Stimulated activated CD4-positive, alpha-beta T cell treated with anti-CD3 and anti-CD28 coated beads, Interleukin-12 subunit alpha, Interleukin-12 subunit beta, amount 100 ng/mL, for 48 hours (primary cell): ENCODE data around the gene TIMP2.

Experiments used
- DNase-seq, 3 donors: peaks; one replicate each; pipeline ENCODE4 v3.0.0-alpha.2; 2020; ENCODE audit warnings: low read depth in 2 of 3, low spot score in 1 of 3

TIMP2 gene

GRCh38 chr17:78840780-78841611, 84.2 kb downstream of the TIMP2 start, which contains the start of gene USP36:
TSS of gene USP36 (minus strand) at chr17:78840814. CDS start at chr17:78836363, 4,451 bp downstream.
- peak; percentile 100 for DNase-seq

GRCh38 chr17:78840530-78840779, 84.7 kb downstream of the TIMP2 start:
- no peak for DNase-seq

GRCh38 chr17:78839762-78840529, 85.2 kb downstream of the TIMP2 start:
- peak in 1 of 3 donors; percentile 40 for DNase-seq

GRCh38 chr17:78839235-78839761, 85.9 kb downstream of the TIMP2 start:
- DNase-seq: no peak

- DNase-seq: no peak
Observed at GRCh38 chr17:78838574-78839005, 86.6 kb downstream of the TIMP2 start.

- DNase-seq: no peak
Observed at GRCh38 chr17:78836420-78837021, 88.7 kb downstream of the TIMP2 start.

- no peak for DNase-seq
Observed at GRCh38 chr17:78834571-78834970, 90.6 kb downstream of the TIMP2 start.

- DNase-seq: no peak
Observed at GRCh38 chr17:78832541-78832810, 92.7 kb downstream of the TIMP2 start.

GRCh38 chr17:78831688-78832540, 93.3 kb downstream of the TIMP2 start:
- no peak for DNase-seq

- DNase-seq: no peak
Observed at GRCh38 chr17:78829477-78829876, 95.7 kb downstream of the TIMP2 start.

GRCh38 chr17:78828470-78829185, 96.6 kb downstream of the TIMP2 start:
- no peak for DNase-seq

- no peak for DNase-seq
Observed at GRCh38 chr17:78826836-78827509, 98.2 kb downstream of the TIMP2 start.

- DNase-seq: no peak
Observed at GRCh38 chr17:78826421-78826820, 98.8 kb downstream of the TIMP2 start.

- DNase-seq: no peak
Observed at GRCh38 chr17:78825696-78826095, 99.5 kb downstream of the TIMP2 start.

GRCh38 chr17:78824240-78824639, 100.9 kb downstream of the TIMP2 start:
- no peak for DNase-seq

- DNase-seq: no peak
Observed at GRCh38 chr17:78823282-78824046, 101.7 kb downstream of the TIMP2 start.

- no peak for DNase-seq
Observed at GRCh38 chr17:78822552-78822951, 102.6 kb downstream of the TIMP2 start.

GRCh38 chr17:78821961-78822360, 103.2 kb downstream of the TIMP2 start:
- DNase-seq: no peak

- no peak for DNase-seq
Observed at GRCh38 chr17:78820841-78821240, 104.3 kb downstream of the TIMP2 start.
